Large intestine (tissue), 3 donors: ENCODE measurements around the gene NAPA. TPM values are rescaled to one million over a fixed set of nuclear protein-coding genes. Genes with fewer than 3 reads are reported as not detected.

Source experiments
- DNase-seq, 2 donors: peaks; one replicate each; pipeline versions ENCODE4 v3.0.0 to v3.0.0-alpha.2; 2013
- H3K27ac ChIP-seq: one replicate; pipeline ENCODE4 v1.5.1; 2013; ENCODE audit warnings: low read length
- H3K27me3 ChIP-seq: 2 replicates; pipeline ENCODE4 v1.6.1; 2013; ENCODE audit warnings: low read length; ENCODE audit not compliant: control insufficient read depth, insufficient read depth
- H3K36me3 ChIP-seq: 2 replicates; pipeline ENCODE4 v1.6.1; 2013; ENCODE audit warnings: low read length; ENCODE audit not compliant: control insufficient read depth, insufficient read depth
- H3K4me1 ChIP-seq: one replicate; pipeline ENCODE4 v1.6.1; 2013; ENCODE audit warnings: low read length; ENCODE audit not compliant: control insufficient read depth, insufficient read depth
- H3K4me3 ChIP-seq: one replicate; pipeline ENCODE4 v1.5.1; 2013; ENCODE audit warnings: low read length
- H3K9me3 ChIP-seq: one replicate; pipeline ENCODE4 v1.6.1; 2013; ENCODE audit warnings: mild to moderate bottlenecking, low read depth, low read length, moderate library complexity; ENCODE audit not compliant: control insufficient read depth
- WGBS: methylation state at CpG from one replicate; pipeline ENCODE4 v1.1.5; 2013; ENCODE audit warnings: low lambda C conversion rate; ENCODE audit not compliant: insufficient coverage; 5-methylcytosine and 5-hydroxymethylcytosine counted together
- polyA plus RNA-seq: library from polyadenylated mRNA; unstranded; fragments of 120-200 nt; gene quantifications from one replicate; pipeline ENCODE4 v1.2.1, GENCODE V29; 2013

The NAPA gene
- polyA plus RNA-seq, 1 donor, result 87.9 TPM

DNA sequence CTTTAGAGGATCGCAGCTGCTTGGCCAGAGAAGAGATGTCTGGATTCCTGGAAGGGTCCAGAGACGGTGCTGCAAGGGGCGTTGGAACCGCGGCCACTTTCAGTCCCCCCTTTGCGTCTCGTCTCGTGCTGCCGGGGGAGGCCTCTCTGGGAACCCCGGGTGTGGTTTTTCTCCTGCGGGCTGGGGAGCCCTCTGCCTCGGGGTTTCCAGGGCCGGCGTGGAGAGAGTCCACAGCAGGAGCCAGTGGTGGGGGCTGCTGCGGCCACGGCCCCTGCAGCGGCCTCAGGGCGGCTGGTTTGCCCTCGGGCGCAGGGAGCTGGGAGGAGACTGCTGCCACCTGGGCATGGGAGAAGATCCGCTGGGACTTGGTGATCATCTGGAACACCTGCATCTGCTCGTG lies 29.6 kb upstream of the NAPA start:
- no peak overlapping the region for H3K4me3 ChIP-seq
- H3K36me3 ChIP-seq, result no peaks in the 10 kb centered on the region
- no peaks in the 10 kb centered on the region for H3K4me1 ChIP-seq
- H3K27ac ChIP-seq, result no peak overlapping the region
- DNase-seq, result no peak
- H3K9me3 ChIP-seq, result peaks cover 8% of the 10 kb centered on the region
- H3K27me3 ChIP-seq, result peaks cover 24% of the 10 kb centered on the region
- no CpG with 5 or more reads among the region's 22 CpGs for WGBS

DNA sequence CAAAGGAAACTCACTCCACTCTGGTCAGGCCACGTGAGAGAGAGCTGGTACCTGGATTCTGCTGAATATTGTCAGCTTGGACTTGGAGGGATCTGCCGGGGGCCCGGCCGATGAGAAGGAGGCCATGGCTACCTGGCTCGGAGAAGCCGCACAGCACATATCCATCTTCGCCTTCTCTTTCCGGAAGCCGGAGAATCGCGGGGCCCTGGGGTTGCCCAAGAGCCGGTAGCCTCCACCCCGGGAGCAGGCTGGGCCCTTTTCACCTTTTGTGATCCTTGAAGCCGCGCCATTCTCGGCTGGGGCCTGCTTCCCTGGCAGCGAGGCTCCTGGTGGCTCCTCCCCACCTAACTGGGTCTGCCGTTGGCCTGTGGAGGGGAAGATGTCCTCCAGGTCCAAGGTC lies 29.2 kb upstream of the NAPA start:
- peaks cover 24% of the 10 kb centered on the region for H3K27me3 ChIP-seq
- H3K36me3 ChIP-seq, result no peaks in the 10 kb centered on the region
- no peaks in the 10 kb centered on the region for H3K4me1 ChIP-seq
- no CpG with 5 or more reads among the region's 18 CpGs for WGBS
- DNase-seq, result no peak
- no peak overlapping the region for H3K4me3 ChIP-seq
- peaks cover 8% of the 10 kb centered on the region for H3K9me3 ChIP-seq
- no peak overlapping the region for H3K27ac ChIP-seq

DNA sequence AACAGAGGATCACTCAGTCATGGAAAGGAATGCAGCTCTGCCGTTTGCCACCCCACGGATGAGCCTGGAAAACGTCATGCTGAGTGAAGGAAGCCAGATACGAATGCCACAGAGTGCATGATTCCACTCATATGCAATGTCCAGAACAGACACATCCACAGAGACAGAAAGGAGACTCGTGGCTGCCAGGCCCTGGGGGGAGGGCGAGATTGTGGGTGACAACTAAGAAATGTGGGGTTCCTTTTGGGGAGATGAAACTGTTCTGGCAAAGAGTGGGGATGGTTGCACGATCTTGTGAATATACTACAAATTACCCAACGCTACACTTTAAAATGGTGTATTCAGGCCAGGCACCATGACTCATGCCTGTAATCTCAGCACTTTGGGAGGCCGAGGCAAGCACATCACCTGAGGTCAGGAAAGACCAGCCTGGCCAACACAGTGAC lies 27.2 kb upstream of the NAPA start:
- Histone ChIP-seq H3K27ac (no peak overlapping the region), H3K9me3 (peaks cover 8% of the 10 kb centered on the region), H3K4me1 (no peaks in the 10 kb centered on the region), H3K36me3 (no peaks in the 10 kb centered on the region), H3K4me3 (no peak overlapping the region), H3K27me3 (peaks cover 24% of the 10 kb centered on the region)
- WGBS, result no CpG with 5 or more reads among the region's 9 CpGs
- no peak for DNase-seq

DNA sequence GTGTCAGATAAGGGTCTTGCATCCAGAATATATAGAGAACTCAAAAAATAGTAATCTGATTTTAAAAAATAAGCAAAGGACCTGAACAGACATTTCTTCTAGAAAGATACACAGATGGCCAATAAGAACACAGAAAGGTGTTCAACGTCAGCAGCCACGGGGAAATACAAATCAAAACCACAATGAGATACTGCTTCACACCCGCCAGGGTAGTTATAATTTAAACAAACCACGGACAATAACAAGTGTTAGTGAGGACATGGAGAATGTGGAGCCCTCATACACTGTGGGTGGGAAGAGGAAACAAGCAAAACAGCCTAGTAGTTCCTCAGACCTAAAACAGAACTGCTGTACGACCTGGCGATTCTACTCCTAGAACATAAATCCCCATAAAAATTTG lies 26.7 kb upstream of the NAPA start:
- WGBS, result no CpG with 5 or more reads among the region's 6 CpGs
- Histone ChIP-seq H3K4me3 (no peak overlapping the region), H3K27ac (no peak overlapping the region), H3K9me3 (peaks cover 8% of the 10 kb centered on the region), H3K27me3 (peaks cover 24% of the 10 kb centered on the region), H3K36me3 (no peaks in the 10 kb centered on the region), H3K4me1 (no peaks in the 10 kb centered on the region)
- DNase-seq, result no peak

DNA sequence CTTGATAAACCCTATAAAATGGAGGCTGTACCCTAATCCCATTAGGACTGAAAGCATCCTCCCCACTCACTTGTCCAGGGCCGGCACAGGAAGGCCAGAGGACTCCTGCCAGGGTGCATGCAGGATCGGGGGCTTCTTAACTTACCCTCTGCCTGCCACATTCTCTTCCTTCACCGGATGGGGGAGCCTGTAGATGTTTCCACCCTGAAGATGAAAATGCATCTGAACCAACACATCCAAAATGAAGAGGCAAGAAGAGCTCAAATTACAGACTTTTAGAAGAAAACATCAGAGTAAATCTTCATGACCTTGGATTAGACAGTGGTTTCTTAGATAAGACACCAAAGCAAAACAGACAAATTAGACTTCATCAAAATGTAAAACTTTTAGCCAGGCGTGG lies 25.9 kb upstream of the NAPA start:
- 33% methylated on average over 1 of the region's 4 CpGs for WGBS
- DNase-seq, result no peak
- Histone ChIP-seq H3K27me3 (peaks cover 18% of the 10 kb centered on the region), H3K36me3 (no peaks in the 10 kb centered on the region), H3K9me3 (peaks cover 8% of the 10 kb centered on the region), H3K27ac (no peak overlapping the region), H3K4me3 (no peak overlapping the region), H3K4me1 (no peaks in the 10 kb centered on the region)

DNA sequence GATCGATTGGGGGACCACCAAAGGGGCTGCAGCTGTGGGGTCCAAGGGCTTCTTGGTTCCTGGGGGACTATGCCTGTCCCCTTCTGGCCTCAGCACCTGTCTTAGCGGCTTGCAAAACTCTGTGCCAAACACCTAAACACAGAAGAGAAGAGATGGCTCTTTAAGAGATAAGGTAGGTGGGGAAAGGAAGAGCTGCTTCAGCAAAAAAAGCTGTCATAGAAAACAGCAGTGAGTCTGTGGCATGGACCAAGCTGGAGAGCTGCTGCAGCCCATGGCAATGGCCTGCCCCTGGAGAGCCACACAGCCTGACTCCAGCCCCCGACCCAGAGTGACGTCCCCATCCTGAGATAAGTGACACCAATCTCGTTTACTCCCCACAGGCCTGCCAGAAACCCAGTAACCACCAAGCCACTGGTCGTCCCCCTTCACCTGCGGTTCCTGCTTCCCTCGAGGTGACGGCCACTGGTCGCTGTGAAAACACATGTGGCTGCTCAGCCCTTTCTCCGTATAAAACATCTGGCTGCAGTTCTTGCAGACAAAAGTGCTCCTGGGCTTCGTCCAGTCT lies 25.0 kb upstream of the NAPA start:
- Histone ChIP-seq H3K36me3 (no peaks in the 10 kb centered on the region), H3K9me3 (peaks cover 4% of the 10 kb centered on the region), H3K4me1 (no peaks in the 10 kb centered on the region), H3K27me3 (peaks cover 9% of the 10 kb centered on the region), H3K27ac (no peak overlapping the region), H3K4me3 (no peak overlapping the region)
- WGBS, result no CpG with 5 or more reads among the region's 12 CpGs
- DNase-seq, result no peak

DNA sequence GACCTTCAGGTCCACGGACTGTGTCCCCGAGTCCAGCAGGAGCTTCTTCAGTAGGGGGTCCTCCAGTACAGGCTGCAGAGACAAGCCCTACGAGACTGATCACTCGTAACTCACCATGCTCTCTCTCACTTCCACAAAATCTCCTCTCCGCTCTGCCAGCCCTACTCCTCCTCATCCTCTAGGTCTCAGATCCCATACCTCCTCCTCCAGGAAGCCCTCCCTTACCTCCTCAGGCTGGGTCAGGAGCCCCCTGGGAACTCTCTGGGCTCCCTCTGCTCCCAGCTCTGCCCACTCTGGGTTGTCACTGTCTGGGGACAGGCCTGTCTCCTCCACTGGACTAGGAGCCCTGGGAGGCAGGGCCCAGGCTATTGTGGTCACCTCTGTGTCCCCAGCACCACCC lies 23.9 kb upstream of the NAPA start:
- WGBS, result 90% methylated on average over 2 of the region's 5 CpGs
- Histone ChIP-seq H3K36me3 (no peaks in the 10 kb centered on the region), H3K4me3 (no peak overlapping the region), H3K9me3 (no peaks in the 10 kb centered on the region), H3K4me1 (no peaks in the 10 kb centered on the region), H3K27me3 (no peaks in the 10 kb centered on the region), H3K27ac (no peak overlapping the region)
- DNase-seq, result no peak

DNA sequence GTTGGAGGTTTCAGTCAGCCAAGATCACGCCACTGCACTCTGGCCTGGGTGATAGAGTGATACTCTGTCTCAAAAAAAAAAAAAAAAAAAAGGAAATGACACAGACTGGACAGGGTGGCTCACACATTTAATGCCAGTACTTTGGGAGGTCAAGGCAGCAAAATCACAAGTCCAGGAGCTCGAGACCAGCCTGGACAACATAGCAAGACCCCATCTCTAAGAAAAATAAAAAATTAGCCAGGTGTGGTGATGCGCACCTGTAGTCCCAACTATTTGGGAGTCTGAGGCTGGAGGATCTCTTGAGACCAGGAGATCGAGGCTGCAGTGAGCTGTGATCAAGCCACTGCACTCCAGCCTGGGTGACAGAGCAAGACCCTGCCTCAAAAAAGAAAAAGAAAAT lies 22.6 kb upstream of the NAPA start:
- Histone ChIP-seq H3K4me1 (no peaks in the 10 kb centered on the region), H3K9me3 (no peaks in the 10 kb centered on the region), H3K36me3 (no peaks in the 10 kb centered on the region), H3K27me3 (no peaks in the 10 kb centered on the region), H3K4me3 (no peak overlapping the region), H3K27ac (no peak overlapping the region)
- no peak for DNase-seq
- no CpG with 5 or more reads among the region's 4 CpGs for WGBS

DNA sequence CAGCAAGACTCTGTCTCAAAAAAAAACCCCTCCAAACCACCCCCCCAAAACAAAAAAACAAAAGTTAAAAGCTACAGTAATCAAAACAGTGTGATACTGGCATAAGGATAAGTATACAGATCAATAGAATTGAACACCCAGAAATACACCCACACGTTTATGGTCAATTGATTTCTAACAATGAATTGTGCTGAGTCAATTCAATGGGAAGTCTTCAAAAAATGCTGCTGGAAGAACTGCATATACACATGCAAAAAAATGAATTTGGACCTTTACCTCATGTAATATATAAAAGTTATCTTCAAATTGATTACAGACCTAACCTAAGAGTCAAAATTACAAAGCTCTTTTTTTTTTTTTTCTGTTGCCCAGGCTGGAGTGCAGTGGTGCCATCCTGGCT lies 19.8 kb upstream of the NAPA start:
- no peak for DNase-seq
- no CpG with 5 or more reads among the region's 1 CpG for WGBS
- no peaks in the 10 kb centered on the region for H3K4me1 ChIP-seq
- no peaks in the 10 kb centered on the region for H3K9me3 ChIP-seq
- H3K27ac ChIP-seq, result no peak overlapping the region
- H3K36me3 ChIP-seq, result no peaks in the 10 kb centered on the region
- no peak overlapping the region for H3K4me3 ChIP-seq
- H3K27me3 ChIP-seq, result peaks cover 3% of the 10 kb centered on the region

DNA sequence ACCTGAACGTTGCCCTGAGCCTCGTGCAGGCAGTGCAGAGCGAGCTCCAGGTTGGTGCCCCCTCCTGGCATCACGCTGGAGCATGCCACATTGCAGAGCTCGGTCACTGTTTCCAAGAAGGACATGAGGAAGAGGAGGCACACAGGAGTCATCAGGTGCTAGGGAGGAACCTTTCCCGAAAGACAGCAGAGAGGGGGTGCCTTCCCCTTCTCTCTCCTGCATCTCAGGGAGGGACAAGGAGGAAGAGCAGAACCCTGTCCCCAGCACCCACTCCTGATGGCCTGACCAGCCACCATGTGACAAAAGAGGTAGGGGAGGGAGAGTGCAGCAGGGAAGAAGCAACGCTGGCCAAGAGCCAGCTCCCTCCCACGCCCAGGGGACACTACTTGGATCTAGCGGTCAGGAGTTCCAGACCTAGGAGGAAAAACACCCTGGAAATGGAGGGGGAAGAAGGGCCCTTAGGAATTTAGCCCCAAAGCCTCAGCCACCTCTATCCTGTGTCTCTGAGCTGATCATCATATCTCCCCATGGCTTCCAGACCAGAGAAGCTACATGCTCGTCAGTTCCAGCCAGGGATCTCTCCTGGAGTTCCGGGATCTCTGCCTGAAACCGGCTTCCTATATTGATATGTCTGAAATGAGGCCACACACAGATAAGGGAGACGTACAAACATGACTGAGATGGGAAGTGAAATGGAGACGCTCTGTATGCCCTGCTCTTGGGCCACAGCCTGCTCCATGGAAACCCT lies 17.0 kb upstream of the NAPA start:
- peak in 1 of 2 donors; percentile 27 for DNase-seq
- Histone ChIP-seq H3K4me3 (no peak overlapping the region), H3K27me3 (peaks cover 3% of the 10 kb centered on the region), H3K36me3 (no peaks in the 10 kb centered on the region), H3K4me1 (no peaks in the 10 kb centered on the region), H3K27ac (no peak overlapping the region), H3K9me3 (no peaks in the 10 kb centered on the region)
- WGBS, result 20% methylated on average over 1 of the region's 14 CpGs
